ENCODE measurements around the gene TMA16.

The TMA16 gene

GRCh38 chr4:163534056-163534455, 39.6 kb downstream of the TMA16 start (continued):
- TF ChIP-seq TSHZ2 (CRISPR knock-in tag; IDR thresholded peaks at IDR 0.05) (no peak), ZFP30 (CRISPR knock-in tag; IDR thresholded peaks at IDR 0.05) (no peak), ZC3H10 (CRISPR knock-in tag; IDR thresholded peaks at IDR 0.05) (no peak), ZNF565 (CRISPR knock-in tag; conservative IDR thresholded peaks at IDR 0.05; ENCODE audit: low read depth) (no peak), ZNF8 (CRISPR knock-in tag; IDR thresholded peaks at IDR 0.05) (no peak)

GRCh38 chr4:163535657-163536056, 41.2 kb downstream of the TMA16 start:
- ATAC-seq: no peak
- TF ChIP-seq ISL1 (CRISPR knock-in tag; IDR thresholded peaks at IDR 0.05) (no peak), ZFP3 (CRISPR knock-in tag; IDR thresholded peaks at IDR 0.05) (no peak), TCF4 (CRISPR knock-in tag; IDR thresholded peaks at IDR 0.05; ENCODE audit: borderline replicate concordance) (no peak), PATZ1 (CRISPR knock-in tag; IDR thresholded peaks at IDR 0.05; ENCODE audit: borderline replicate concordance) (no peak), TOX (CRISPR knock-in tag; IDR thresholded peaks at IDR 0.05; ENCODE audit: borderline replicate concordance) (no peak), ZFP30 (CRISPR knock-in tag; IDR thresholded peaks at IDR 0.05) (no peak), RARB (CRISPR knock-in tag; IDR thresholded peaks at IDR 0.05) (no peak), ZNF70 (CRISPR knock-in tag; IDR thresholded peaks at IDR 0.05) (no peak), ZNF8 (CRISPR knock-in tag; IDR thresholded peaks at IDR 0.05) (no peak), SNAI2 (CRISPR knock-in tag; IDR thresholded peaks at IDR 0.05) (no peak), PPARA (CRISPR knock-in tag; IDR thresholded peaks at IDR 0.05; ENCODE audit: borderline replicate concordance) (no peak), CREB5 (CRISPR knock-in tag; IDR thresholded peaks at IDR 0.05; ENCODE audit: low read depth) (no peak)

GRCh38 chr4:163536091-163536490, 41.6 kb downstream of the TMA16 start:
- no peak for TF ChIP-seq CSRNP3 (CRISPR knock-in tag; IDR thresholded peaks at IDR 0.05)
- no peak for TF ChIP-seq CSDC2 (CRISPR knock-in tag; IDR thresholded peaks at IDR 0.05)
- TF ChIP-seq ZNF8 (CRISPR knock-in tag; IDR thresholded peaks at IDR 0.05): no peak
- TF ChIP-seq TSHZ2 (CRISPR knock-in tag; IDR thresholded peaks at IDR 0.05): no peak
- TF ChIP-seq RARB (CRISPR knock-in tag; IDR thresholded peaks at IDR 0.05): no peak
- no peak for TF ChIP-seq SNAI2 (CRISPR knock-in tag; IDR thresholded peaks at IDR 0.05)
- no peak for TF ChIP-seq TCF4 (CRISPR knock-in tag; IDR thresholded peaks at IDR 0.05; ENCODE audit: borderline replicate concordance)
- no peak for TF ChIP-seq POU6F1 (CRISPR knock-in tag; IDR thresholded peaks at IDR 0.05; ENCODE audit: borderline replicate concordance, low read depth)
- TF ChIP-seq OSR1 (CRISPR knock-in tag; IDR thresholded peaks at IDR 0.05): no peak
- TF ChIP-seq TOX (CRISPR knock-in tag; IDR thresholded peaks at IDR 0.05; ENCODE audit: borderline replicate concordance): no peak
- no peak for TF ChIP-seq ESRRG (CRISPR knock-in tag; IDR thresholded peaks at IDR 0.05)
- ATAC-seq: no peak

Data from SK-N-SH treated with all-trans-retinoic acid at 6 μM for 48 hours (cell line).